ENCODE results near the gene C12orf43.

DNA sequence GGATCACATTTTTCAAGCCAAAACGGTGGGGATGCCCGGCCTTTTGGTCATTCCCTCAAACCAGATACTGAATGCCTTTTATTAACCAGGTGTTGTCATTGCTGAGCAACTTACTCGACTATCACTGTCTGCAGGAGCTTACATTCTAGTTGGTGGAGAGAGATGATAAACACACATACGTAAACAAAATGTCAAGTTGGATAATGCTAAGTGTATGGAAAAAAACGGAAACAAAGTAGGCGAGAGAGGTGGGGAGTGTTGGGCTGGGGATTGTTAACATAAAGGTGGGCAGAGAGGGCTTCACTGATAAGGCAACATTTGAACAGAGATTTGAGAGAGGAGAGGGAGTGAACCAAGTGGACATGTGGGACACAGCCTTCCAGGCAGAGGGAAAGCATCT is 4.5 kb downstream of the C12orf43 start:
- TF ChIP-seq POLR2A (IDR thresholded peaks at IDR 0.05): no peak
- TF ChIP-seq, protein P1, sequence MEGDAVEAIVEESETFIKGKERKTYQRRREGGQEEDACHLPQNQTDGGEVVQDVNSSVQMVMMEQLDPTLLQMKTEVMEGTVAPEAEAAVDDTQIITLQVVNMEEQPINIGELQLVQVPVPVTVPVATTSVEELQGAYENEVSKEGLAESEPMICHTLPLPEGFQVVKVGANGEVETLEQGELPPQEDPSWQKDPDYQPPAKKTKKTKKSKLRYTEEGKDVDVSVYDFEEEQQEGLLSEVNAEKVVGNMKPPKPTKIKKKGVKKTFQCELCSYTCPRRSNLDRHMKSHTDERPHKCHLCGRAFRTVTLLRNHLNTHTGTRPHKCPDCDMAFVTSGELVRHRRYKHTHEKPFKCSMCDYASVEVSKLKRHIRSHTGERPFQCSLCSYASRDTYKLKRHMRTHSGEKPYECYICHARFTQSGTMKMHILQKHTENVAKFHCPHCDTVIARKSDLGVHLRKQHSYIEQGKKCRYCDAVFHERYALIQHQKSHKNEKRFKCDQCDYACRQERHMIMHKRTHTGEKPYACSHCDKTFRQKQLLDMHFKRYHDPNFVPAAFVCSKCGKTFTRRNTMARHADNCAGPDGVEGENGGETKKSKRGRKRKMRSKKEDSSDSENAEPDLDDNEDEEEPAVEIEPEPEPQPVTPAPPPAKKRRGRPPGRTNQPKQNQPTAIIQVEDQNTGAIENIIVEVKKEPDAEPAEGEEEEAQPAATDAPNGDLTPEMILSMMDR (IDR thresholded peaks at IDR 0.05): no peak
